Aorta (tissue), 5 donors: ENCODE results near the gene TSPAN6. TPM values are rescaled to one million over a fixed set of nuclear protein-coding genes. Genes with fewer than 3 reads are reported as not detected.

ENCODE experiments used
- ATAC-seq: fragments of 200-7000 bp; cut with Tn5 transposase; one replicate; pipeline ENCODE4 v1.9.1; 2022; ENCODE audit warnings: moderate library complexity; ENCODE audit not compliant: low FRiP score
- DNase-seq, 2 donors: peaks; one replicate each; pipeline ENCODE4 v3.0.0-alpha.2; 2020
- H3K27ac ChIP-seq, 2 donors: one replicate each; pipeline ENCODE4 v1.5.1; 2013; ENCODE audit warnings: low read length in 2 of 2, mild to moderate bottlenecking in 2 of 2, moderate library complexity in 2 of 2, control low read depth in 1 of 2, inconsistent platforms in 1 of 2, low read depth in 1 of 2
- H3K27me3 ChIP-seq, 2 donors: one replicate each; pipeline ENCODE4 v1.6.1; 2013; ENCODE audit warnings: control low read depth in 1 of 2, low read length in 1 of 2, mild to moderate bottlenecking in 1 of 2, moderate library complexity in 1 of 2; ENCODE audit not compliant: insufficient read depth in 2 of 2, control insufficient read depth in 1 of 2
- H3K36me3 ChIP-seq, 2 donors: one replicate each; pipeline ENCODE4 v1.6.1; 2013; ENCODE audit warnings: control low read depth in 1 of 2, low read length in 1 of 2, mild to moderate bottlenecking in 1 of 2; ENCODE audit not compliant: insufficient read depth in 2 of 2, control insufficient read depth in 1 of 2
- H3K4me1 ChIP-seq, 2 donors: one replicate each; pipeline ENCODE4 v1.6.1; 2013; ENCODE audit warnings: low read length in 2 of 2, control low read depth in 1 of 2, mild to moderate bottlenecking in 1 of 2, moderate library complexity in 1 of 2; ENCODE audit not compliant: insufficient read depth in 2 of 2, control insufficient read depth in 1 of 2
- H3K4me3 ChIP-seq, 2 donors: one replicate each; pipeline ENCODE4 v1.5.1; 2013; ENCODE audit warnings: low read length in 2 of 2, control low read depth in 1 of 2, mild to moderate bottlenecking in 1 of 2
- H3K9me3 ChIP-seq: one replicate; pipeline ENCODE4 v1.6.1; 2013; ENCODE audit warnings: mild to moderate bottlenecking, low read length; ENCODE audit not compliant: control insufficient read depth
- WGBS, 2 donors: extraction: QIAGEN DNeasy Blood & Tissue Kit; methylation state at CpG; one replicate each; pipeline ENCODE4 v1.1.7; 2013; 5-methylcytosine and 5-hydroxymethylcytosine counted together
- intact Hi-C, 2 donors: fragments of 100-400 bp; cut with DNase I; formaldehyde crosslinking; loops; one replicate each; pipeline versions ENCODE4 v1.14.2 to v1.15.0; 2022
- polyA plus RNA-seq, 2 donors: library from polyadenylated mRNA; stranded (reverse); fragments of 200-250 nt; gene quantifications; one replicate each; pipeline ENCODE4 v1.2.3, GENCODE V29; 2013
- total RNA-seq, 2 donors: library from RNA; stranded (reverse); fragmentation: NEBNext Ultra II Directional; extraction: Animal tissue kit (Norgen Biotek cat#: 25700); gene quantifications; one replicate each; pipeline ENCODE4 v1.2.1, GENCODE V29; 2021
- donor health status: healthy with polysubstance abuse.
- donor health status: Bipolar disorder and iron deficiency.
- donor health status: DM: no; HTN: no; CAD: no.
- donor health status: DM: no; HTN: no; CAD: no.
- donor health status: DM: yes; HTN: yes; CAD: no.

The TSPAN6 gene
- total and polyA plus RNA-seq, 4 donors: 5.6 to 12.2 (median 9.2) TPM

DNA sequence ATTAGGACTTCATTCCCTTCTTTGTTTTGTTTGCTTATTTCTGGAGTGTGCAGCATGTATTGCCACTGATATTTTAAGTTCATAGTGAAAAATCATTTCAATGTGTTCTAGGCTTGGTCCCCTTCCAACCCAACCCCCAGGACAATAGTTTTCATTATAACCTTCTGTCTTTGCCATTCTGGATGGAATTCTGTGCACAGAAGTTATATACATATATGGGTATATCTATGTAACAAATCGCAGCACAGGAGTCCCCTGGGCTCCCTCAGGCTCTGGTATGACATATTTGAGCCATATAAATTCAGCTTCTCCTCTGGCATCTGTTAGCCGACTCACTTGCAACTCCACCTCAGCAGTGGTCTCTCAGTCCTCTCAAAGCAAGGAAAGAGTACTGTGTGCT is 52.0 kb downstream of the TSPAN6 start, which contains the start of gene TNMD:
TNMD (plus strand) TSS at position 326 of the 400 bp plus-strand sequence. CDS start 83 bp downstream, outside the sequence.
- ATAC-seq: no peak
- Histone ChIP-seq H3K27ac (no peak within 1 kb of the TSS), H3K9me3 (no peaks in the 10 kb centered on the region), H3K4me3 (no peak within 1 kb of the TSS), H3K4me1 (no peaks in the 10 kb centered on the region), H3K36me3 (no peaks in the 10 kb centered on the region), H3K27me3 (no peaks in the 10 kb centered on the region)
- DNase-seq: no peak
- 15 to 22% methylated on average over 2 of the region's 2 CpGs for WGBS, 2 donors
- intact Hi-C loops: no loop called here

Other genes with a start within 250 kb of the TSPAN6 start
- gene PCDH19, start 226.5 kb downstream of the TSPAN6 start, total RNA-seq: 1 to 10 TPM; 4.2 to 4.6 TPM
- gene PCDH19, start 226.5 kb downstream of the TSPAN6 start, polyA plus RNA-seq: under 1 TPM; 0.10 to 0.13 TPM
- gene TNMD, start 51.9 kb downstream of the TSPAN6 start, total RNA-seq: under 1 TPM; 0.36 TPM
- gene TNMD, start 51.9 kb downstream of the TSPAN6 start, polyA plus RNA-seq: not detected
- 10 to 100 TPM; 36.8 to 48.2 TPM for gene SRPX2, start 7.4 kb upstream of the TSPAN6 start, total RNA-seq
- gene SRPX2, start 7.4 kb upstream of the TSPAN6 start, polyA plus RNA-seq: 10 to 100 TPM; 11.6 to 20.5 TPM
- gene SYTL4, start 95.3 kb upstream of the TSPAN6 start, total RNA-seq: 10 to 100 TPM; 12.6 to 14.4 TPM
- 1 to 10 TPM; 3.6 to 5.3 TPM for gene SYTL4, start 95.3 kb upstream of the TSPAN6 start, polyA plus RNA-seq
- 10 to 100 TPM in 1 of 2 donors, 1 to 10 TPM in 1; 8.8 to 11.1 TPM for gene CSTF2, start 183.6 kb upstream of the TSPAN6 start, total RNA-seq
- 1 to 10 TPM; 3.1 to 4.0 TPM for gene CSTF2, start 183.6 kb upstream of the TSPAN6 start, polyA plus RNA-seq
- gene NOX1, start 237.6 kb upstream of the TSPAN6 start, total RNA-seq: not detected
- gene NOX1, start 237.6 kb upstream of the TSPAN6 start, polyA plus RNA-seq: not detected